HepG2 (cell line): ENCODE measurements around the gene CALR. TPM values are rescaled to one million over a fixed set of nuclear protein-coding genes. Genes with fewer than 3 reads are reported as not detected.

Source experiments
- ARNT ChIP-seq: fragments of 450-650 bp; IDR thresholded peaks from 2 replicates; pipeline ENCODE4 v1.6.1; 2017
- GFI1 ChIP-seq: sonication (generic); formaldehyde crosslinking; IDR thresholded peaks from 2 replicates; pipeline ENCODE4 v1.5.0; 2020; ENCODE audit warnings: missing genetic modification reagents, mild to moderate bottlenecking, borderline replicate concordance
- IRF2 ChIP-seq: IDR thresholded peaks from 2 replicates; pipeline ENCODE4 v1.6.1; 2018; ENCODE audit warnings: missing genetic modification reagents, missing compliant biosample characterization
- LCORL ChIP-seq, 2 experiments: fragments of 450-650 bp in 1 of 2; sonication (generic) in 1 of 2; formaldehyde crosslinking in 1 of 2; IDR thresholded peaks; 2 replicates each; pipeline versions ENCODE4 v1.5.0 to v1.6.1; 2017 to 2020; ENCODE audit warnings: antibody characterized with exemption in 1 of 2, missing genetic modification reagents in 1 of 2
- MAFG ChIP-seq: sonication (generic); formaldehyde crosslinking; IDR thresholded peaks from 2 replicates; pipeline ENCODE4 v1.5.1; 2020; ENCODE audit warnings: mild to moderate bottlenecking, missing genetic modification reagents
- MED8 ChIP-seq: sonication (generic); formaldehyde crosslinking; IDR thresholded peaks from 2 replicates; pipeline ENCODE4 v1.8.1; 2023; ENCODE audit warnings: mild to moderate bottlenecking, missing genetic modification reagents; ENCODE audit not compliant: insufficient replicate concordance
- MXD4 ChIP-seq: IDR thresholded peaks from 2 replicates; pipeline ENCODE4 v1.6.1; 2016; ENCODE audit warnings: mild to moderate bottlenecking, missing biosample characterization, missing genetic modification reagents
- ZNF292 ChIP-seq: sonication (generic); formaldehyde crosslinking; IDR thresholded peaks from 2 replicates; pipeline ENCODE4 v1.8.1; 2022; ENCODE audit warnings: mild to moderate bottlenecking, low read depth, missing genetic modification reagents, borderline replicate concordance
- ZNF329 ChIP-seq: sonication (generic); formaldehyde crosslinking; IDR thresholded peaks from 2 replicates; pipeline ENCODE4 v1.9.0; 2021; ENCODE audit warnings: low read depth, mild to moderate bottlenecking, missing genetic modification reagents
- polyA plus RNA-seq, 8 experiments: library from polyadenylated mRNA; depleted of rRNA in 3 of 8; stranded (reverse) in 7 of 8; unstranded in 1 of 8; fragments of >200 nt; fragmentation: Illumina TruSeq in 4 of 8; extraction: Trizol in 4 of 8; gene quantifications; 2 replicates each; pipeline versions ENCODE4 v1.2.1 to v1.2.3, GENCODE V29; 2011 to 2016; ENCODE audit warnings: low read depth in 4 of 8, missing spikeins in 1 of 8, mixed read lengths in 1 of 8; ENCODE audit not compliant: insufficient read depth in 1 of 8
- total RNA-seq, 5 experiments: library from RNA; depleted of rRNA; stranded (reverse); fragments of >200 nt; fragmentation: Illumina TruSeq; extraction: Trizol; gene quantifications; 2 replicates each; pipeline ENCODE4 v1.2.3, GENCODE V29; 2016; ENCODE audit warnings: low read depth in 1 of 5
- TF ChIP-seq, protein P1 (sequence below): sonication (generic); formaldehyde crosslinking; IDR thresholded peaks from 2 replicates; pipeline ENCODE4 v1.4.0; 2020; ENCODE audit warnings: missing genetic modification reagents
- TF ChIP-seq, protein P2 (sequence below): IDR thresholded peaks from 2 replicates; pipeline ENCODE4 v1.6.1; 2018; ENCODE audit warnings: missing genetic modification reagents
- TF ChIP-seq, protein P3 (sequence below): sonication (generic); formaldehyde crosslinking; IDR thresholded peaks from 2 replicates; pipeline ENCODE4 v1.4.0; 2020; ENCODE audit warnings: mild to moderate bottlenecking, missing genetic modification reagents
- TF ChIP-seq, protein P4 (sequence below): sonication (generic); formaldehyde crosslinking; IDR thresholded peaks from 2 replicates; pipeline ENCODE4 v1.5.1; 2020; ENCODE audit warnings: mild to moderate bottlenecking, missing genetic modification reagents, moderate library complexity

The CALR gene
- total and polyA plus RNA-seq, 2 of the 13 experiments (the other 11 are each of a cell fraction or from before 2014, with no cell fraction given): 898 to 934 TPM

DNA sequence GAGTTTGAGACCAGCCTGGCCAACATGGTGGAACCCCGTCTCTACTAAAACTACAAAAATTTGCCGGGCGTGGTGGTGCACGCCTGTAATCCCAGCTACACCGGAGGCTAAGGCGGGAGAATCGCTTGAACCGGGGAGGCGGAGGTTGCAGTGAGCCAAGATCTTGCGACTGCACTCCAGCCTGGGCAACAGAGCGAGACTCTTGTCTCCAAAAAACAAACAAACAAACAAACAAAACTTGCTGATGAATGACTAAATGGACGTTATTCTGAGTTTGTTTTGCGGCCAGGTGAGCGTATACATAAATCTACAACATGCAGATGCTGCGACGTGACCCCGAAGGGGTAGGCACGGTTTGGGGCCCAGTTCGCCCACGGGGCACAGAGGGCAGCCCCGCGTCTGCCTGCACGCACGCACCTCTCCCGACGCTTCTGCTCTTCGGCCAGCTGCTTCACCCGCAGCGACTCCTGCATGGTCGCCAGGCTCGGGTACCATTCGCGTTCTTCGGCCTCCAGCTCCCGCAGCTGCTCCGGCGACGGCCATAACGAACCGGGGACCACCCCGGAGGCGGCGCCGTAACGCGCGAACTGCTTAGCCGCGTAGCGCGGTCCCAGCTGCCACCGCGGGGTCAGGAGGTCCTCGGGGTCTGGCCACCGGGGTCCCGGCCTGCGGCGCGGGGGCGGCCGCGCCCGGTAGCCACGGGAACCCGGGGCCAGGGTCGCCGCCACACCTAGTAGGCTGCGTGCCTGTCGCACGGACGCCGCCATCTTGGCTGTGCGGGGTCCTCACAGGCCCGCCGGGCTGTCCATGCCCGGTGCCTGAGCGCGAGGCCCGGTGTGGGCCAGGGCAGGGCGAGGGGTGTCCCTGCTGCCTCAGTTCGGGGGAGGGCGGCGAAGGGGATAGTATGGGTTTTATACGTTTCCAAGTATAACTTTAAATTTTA, 18.3 kb downstream of the CALR start, which contains the start of gene GADD45GIP1 (continued):
- TF ChIP-seq, protein P1, sequence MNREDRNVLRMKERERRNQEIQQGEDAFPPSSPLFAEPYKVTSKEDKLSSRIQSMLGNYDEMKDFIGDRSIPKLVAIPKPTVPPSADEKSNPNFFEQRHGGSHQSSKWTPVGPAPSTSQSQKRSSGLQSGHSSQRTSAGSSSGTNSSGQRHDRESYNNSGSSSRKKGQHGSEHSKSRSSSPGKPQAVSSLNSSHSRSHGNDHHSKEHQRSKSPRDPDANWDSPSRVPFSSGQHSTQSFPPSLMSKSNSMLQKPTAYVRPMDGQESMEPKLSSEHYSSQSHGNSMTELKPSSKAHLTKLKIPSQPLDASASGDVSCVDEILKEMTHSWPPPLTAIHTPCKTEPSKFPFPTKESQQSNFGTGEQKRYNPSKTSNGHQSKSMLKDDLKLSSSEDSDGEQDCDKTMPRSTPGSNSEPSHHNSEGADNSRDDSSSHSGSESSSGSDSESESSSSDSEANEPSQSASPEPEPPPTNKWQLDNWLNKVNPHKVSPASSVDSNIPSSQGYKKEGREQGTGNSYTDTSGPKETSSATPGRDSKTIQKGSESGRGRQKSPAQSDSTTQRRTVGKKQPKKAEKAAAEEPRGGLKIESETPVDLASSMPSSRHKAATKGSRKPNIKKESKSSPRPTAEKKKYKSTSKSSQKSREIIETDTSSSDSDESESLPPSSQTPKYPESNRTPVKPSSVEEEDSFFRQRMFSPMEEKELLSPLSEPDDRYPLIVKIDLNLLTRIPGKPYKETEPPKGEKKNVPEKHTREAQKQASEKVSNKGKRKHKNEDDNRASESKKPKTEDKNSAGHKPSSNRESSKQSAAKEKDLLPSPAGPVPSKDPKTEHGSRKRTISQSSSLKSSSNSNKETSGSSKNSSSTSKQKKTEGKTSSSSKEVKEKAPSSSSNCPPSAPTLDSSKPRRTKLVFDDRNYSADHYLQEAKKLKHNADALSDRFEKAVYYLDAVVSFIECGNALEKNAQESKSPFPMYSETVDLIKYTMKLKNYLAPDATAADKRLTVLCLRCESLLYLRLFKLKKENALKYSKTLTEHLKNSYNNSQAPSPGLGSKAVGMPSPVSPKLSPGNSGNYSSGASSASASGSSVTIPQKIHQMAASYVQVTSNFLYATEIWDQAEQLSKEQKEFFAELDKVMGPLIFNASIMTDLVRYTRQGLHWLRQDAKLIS (CRISPR knock-in tag): 0 out of 2 replicates have a peak, but pooled peaks have one; percentile 63
- peak; percentile 88 for TF ChIP-seq MXD4
- peak; percentile 70; the same call in 1 of the 2 replicates for TF ChIP-seq GFI1 (CRISPR knock-in tag)
- no peak for TF ChIP-seq IRF2 (CRISPR knock-in tag)
- TF ChIP-seq ZNF292: no peak
- TF ChIP-seq LCORL (IDR thresholded peaks at IDR 0.05): no peak
- TF ChIP-seq LCORL (CRISPR knock-in tag; IDR thresholded peaks at IDR 0.05): peak; percentile 12; the same call in 1 of the 2 replicates
- TF ChIP-seq ZNF329: peak; percentile 76; the same call in 1 of the 2 replicates
- TF ChIP-seq MED8 (CRISPR knock-in tag): peak; percentile 44
- TF ChIP-seq, protein P2, sequence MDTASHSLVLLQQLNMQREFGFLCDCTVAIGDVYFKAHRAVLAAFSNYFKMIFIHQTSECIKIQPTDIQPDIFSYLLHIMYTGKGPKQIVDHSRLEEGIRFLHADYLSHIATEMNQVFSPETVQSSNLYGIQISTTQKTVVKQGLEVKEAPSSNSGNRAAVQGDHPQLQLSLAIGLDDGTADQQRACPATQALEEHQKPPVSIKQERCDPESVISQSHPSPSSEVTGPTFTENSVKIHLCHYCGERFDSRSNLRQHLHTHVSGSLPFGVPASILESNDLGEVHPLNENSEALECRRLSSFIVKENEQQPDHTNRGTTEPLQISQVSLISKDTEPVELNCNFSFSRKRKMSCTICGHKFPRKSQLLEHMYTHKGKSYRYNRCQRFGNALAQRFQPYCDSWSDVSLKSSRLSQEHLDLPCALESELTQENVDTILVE (CRISPR knock-in tag): peak; percentile 83; the same call in 1 of the 2 replicates
- TF ChIP-seq, protein P3, sequence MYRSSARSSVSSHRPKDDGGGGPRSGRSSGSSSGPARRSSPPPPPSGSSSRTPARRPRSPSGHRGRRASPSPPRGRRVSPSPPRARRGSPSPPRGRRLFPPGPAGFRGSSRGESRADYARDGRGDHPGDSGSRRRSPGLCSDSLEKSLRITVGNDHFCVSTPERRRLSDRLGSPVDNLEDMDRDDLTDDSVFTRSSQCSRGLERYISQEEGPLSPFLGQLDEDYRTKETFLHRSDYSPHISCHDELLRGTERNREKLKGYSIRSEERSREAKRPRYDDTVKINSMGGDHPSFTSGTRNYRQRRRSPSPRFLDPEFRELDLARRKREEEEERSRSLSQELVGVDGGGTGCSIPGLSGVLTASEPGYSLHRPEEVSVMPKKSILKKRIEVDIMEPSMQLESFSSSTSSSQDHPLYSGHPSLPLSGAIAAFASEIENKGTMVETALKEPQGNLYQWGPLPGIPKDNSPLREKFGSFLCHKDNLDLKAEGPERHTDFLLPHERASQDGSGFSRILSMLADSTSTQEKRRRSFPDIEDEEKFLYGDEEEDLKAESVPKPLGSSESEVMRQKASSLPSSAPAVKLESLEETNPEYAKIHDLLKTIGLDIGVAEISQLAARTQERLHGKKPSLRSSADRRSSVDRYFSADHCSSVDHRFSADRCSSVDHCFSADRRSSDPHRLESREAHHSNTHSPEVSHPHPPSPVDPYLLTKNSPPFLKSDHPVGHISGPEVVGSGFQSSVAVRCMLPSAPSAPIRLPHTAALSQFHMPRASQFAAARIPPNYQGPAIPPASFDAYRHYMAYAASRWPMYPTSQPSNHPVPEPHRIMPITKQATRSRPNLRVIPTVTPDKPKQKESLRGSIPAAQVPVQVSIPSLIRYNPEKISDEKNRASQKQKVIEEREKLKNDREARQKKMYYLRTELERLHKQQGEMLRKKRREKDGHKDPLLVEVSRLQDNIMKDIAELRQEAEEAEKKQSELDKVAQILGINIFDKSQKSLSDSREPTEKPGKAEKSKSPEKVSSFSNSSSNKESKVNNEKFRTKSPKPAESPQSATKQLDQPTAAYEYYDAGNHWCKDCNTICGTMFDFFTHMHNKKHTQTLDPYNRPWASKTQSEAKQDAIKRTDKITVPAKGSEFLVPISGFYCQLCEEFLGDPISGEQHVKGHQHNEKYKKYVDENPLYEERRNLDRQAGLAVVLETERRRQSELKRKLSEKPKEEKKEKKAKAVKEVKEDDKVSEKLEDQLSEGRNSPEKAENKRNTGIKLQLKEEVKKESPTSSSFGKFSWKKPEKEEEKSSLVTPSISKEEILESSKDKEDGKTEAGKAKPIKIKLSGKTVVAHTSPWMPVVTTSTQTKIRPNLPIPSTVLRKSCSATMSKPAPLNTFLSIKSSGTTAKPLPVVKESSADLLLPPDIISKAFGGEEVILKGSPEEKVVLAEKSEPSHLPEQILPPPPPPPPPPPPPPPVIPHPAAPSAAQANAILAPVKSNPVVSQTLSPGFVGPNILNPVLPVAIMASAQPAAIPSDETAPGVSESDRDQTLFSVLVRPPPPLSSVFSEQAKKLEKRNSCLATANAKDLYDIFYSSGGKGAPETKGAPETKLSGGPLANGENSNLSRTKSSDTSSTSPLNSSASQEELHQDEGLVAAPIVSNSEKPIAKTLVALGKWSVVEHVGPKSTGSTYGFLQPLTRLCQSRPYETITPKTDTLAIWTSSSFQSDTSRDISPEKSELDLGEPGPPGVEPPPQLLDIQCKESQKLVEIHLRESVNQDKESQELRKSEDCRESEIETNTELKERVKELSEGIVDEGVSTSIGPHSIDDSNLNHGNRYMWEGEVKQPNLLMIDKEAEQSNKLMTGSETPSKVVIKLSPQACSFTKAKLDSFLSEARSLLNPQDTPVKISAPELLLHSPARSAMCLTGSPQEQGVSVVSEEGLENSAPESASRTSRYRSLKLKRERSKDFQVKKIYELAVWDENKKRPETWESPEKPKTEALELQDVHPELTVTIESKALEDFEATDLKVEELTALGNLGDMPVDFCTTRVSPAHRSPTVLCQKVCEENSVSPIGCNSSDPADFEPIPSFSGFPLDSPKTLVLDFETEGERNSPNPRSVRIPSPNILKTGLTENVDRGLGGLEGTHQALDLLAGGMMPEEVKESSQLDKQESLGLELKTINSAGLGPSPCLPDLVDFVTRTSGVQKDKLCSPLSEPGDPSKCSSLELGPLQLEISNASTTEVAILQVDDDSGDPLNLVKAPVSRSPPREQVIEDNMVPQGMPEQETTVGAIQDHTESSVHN: no peak
- TF ChIP-seq, protein P4, sequence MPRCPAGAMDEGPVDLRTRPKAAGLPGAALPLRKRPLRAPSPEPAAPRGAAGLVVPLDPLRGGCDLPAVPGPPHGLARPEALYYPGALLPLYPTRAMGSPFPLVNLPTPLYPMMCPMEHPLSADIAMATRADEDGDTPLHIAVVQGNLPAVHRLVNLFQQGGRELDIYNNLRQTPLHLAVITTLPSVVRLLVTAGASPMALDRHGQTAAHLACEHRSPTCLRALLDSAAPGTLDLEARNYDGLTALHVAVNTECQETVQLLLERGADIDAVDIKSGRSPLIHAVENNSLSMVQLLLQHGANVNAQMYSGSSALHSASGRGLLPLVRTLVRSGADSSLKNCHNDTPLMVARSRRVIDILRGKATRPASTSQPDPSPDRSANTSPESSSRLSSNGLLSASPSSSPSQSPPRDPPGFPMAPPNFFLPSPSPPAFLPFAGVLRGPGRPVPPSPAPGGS (CRISPR knock-in tag): peak; percentile 81; the same call in 1 of the 2 replicates
- TF ChIP-seq ARNT: no peak
- no peak for TF ChIP-seq MAFG (CRISPR knock-in tag)
